Ureter (tissue), 1 donor: ENCODE measurements around the gene FNBP1L. TPM values are rescaled to one million over a fixed set of nuclear protein-coding genes. Genes with fewer than 3 reads are reported as not detected.
"Not testable (repeated sequence)": the region's sequence is repeated elsewhere in the genome, so short reads cannot be mapped to it uniquely, and the experiment has no call there.

ENCODE experiments used
- DNase-seq: peaks from one replicate; pipeline ENCODE4 v3.0.0-alpha.2; 2020; ENCODE audit warnings: low spot score
- total RNA-seq: library from RNA; stranded (reverse); gene quantifications from one replicate; pipeline ENCODE4 v1.2.4, GENCODE V29; 2023
- donor health status: DM: yes; HTN: yes; CAD: no.

Gene FNBP1L
- total RNA-seq, 1 donor from 2014 or later = 53.2 TPM

DNA sequence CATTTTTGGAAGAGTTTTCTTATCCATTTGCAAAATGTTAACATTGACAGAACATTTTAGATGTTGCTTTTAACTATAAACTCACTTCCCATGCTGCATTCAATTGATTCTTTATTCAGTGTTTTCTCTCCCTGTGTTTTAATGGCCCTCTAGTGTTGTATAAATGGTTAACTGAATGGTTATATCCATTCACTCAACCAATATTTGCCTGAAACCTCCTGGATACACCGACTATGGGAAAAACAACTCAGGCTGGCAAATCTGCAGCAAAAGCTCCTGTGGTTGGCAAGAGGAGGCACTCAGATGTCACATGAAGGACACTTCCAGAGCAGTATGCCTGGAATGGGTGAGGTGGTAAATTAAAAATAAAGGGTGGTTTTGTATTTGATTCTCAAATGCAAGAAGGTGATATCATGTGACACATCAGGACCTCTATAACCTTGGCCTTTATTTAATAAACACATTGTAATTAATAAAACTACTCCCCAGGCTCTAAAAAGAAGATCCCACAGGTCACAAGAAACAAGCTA lies 126.1 kb downstream of the FNBP1L start:
- no peak for DNase-seq

DNA sequence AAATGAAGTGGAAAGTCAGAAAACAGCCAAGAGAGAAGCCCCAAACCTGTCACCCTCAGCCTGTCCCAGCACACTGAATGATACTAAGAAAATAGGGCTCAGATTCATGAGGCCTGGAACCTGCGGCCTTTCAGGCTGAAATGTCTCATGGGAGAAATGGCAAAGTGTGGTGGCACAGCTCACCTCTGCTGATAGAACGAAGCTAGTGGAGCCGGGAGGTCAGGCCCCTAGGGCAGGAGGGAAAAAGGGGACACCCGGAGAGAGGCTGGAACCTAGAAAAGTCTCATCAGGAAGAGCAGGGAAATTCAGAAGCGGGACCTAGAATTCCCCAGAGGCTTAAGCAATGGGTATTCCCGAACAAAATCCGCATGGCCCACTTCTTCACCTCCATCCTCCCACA lies 126.6 kb downstream of the FNBP1L start:
- DNase-seq = no peak

GRCh38 chr1:93574991-93575390 lies 127.1 kb downstream of the FNBP1L start:
- DNase-seq = no peak

GRCh38 chr1:93575621-93576284 lies 127.8 kb downstream of the FNBP1L start:
- no peak for DNase-seq

GRCh38 chr1:93576346-93576745 lies 128.4 kb downstream of the FNBP1L start:
- no peak for DNase-seq

- DNase-seq = no peak
These were observed 128.8 kb downstream of the FNBP1L start for GRCh38 chr1:93576746-93577145.

GRCh38 chr1:93577536-93578432 lies 129.9 kb downstream of the FNBP1L start:
- DNase-seq = no peak

DNA sequence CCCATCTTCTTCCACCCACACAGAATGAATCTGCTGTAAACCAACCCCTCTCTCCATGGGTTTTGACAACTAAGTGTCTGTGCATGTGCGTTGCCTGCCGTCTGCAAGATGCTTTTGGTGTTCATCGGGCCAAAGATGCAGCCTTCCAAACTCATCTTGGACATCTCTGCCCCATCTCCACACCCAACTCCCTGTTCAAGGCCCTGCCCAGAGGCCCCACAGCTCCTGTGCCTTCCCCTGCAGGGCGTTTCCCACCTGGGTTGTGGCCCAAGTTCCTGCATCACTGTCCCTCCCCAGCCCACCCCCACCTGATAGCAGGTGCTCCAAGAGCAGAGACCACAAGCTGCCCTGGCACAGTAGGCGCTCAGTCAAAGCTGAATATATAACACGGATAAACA lies 130.5 kb downstream of the FNBP1L start:
- DNase-seq = no peak

GRCh38 chr1:93578911-93579825 lies 131.2 kb downstream of the FNBP1L start:
- DNase-seq = no peak

- DNase-seq = no peak
These were observed 132.0 kb downstream of the FNBP1L start for GRCh38 chr1:93579891-93580290.

- no peak for DNase-seq
These were observed 134.3 kb downstream of the FNBP1L start for GRCh38 chr1:93581917-93582850.

- peak; percentile 40 for DNase-seq
These were observed 136.5 kb downstream of the FNBP1L start for GRCh38 chr1:93584261-93585003.

DNA sequence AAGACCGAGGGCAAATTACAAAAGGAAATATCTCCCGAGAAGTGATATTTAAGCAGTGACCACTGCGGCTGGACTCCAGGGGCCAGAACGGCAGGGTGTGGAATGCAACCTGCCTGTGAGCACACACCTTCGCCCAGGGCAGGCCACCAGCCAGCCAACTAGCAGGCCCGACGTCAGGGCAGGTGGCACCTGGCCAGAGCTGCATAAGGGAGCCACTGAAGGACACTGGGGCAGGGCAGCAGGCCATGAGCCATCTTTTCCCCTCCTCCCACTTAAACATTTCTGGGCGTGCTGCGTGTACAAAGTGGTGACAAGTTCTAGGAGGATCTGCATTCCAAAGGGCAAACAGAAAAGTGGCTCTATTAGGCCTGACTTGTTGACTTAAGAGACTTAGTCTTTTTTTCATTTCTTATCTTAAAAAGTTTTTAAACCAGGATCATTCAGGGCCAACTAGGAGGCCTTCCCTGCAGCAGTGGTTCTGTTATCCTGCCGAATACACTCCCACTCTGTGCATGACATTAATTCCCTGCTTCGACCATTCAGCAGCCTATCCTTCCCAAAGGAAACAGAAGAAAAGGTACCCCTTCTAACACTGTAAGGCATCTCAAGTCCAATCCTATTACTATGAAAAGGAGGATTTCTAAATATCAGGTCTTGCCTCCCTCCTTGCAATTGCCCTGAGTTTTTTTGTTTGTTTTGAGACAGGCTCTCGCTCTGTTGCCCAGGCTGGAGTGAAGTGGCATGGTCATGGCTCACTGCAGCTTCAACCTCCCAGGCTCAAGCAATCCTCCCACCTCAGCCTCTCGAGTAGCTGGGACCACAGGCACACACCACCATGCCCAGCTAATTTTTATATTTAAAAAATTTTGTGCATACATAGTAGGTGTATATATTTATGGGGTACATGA lies 137.4 kb downstream of the FNBP1L start:
- peak; percentile 90 for DNase-seq

GRCh38 chr1:93587354-93587753 lies 139.4 kb downstream of the FNBP1L start:
- no peak for DNase-seq

- no peak for DNase-seq
These were observed 140.3 kb downstream of the FNBP1L start for GRCh38 chr1:93588206-93588605.

GRCh38 chr1:93588955-93589354 lies 141.0 kb downstream of the FNBP1L start:
- no peak for DNase-seq

- not testable (repeated sequence) for DNase-seq
These were observed 143.4 kb downstream of the FNBP1L start for GRCh38 chr1:93591291-93591675.

DNA sequence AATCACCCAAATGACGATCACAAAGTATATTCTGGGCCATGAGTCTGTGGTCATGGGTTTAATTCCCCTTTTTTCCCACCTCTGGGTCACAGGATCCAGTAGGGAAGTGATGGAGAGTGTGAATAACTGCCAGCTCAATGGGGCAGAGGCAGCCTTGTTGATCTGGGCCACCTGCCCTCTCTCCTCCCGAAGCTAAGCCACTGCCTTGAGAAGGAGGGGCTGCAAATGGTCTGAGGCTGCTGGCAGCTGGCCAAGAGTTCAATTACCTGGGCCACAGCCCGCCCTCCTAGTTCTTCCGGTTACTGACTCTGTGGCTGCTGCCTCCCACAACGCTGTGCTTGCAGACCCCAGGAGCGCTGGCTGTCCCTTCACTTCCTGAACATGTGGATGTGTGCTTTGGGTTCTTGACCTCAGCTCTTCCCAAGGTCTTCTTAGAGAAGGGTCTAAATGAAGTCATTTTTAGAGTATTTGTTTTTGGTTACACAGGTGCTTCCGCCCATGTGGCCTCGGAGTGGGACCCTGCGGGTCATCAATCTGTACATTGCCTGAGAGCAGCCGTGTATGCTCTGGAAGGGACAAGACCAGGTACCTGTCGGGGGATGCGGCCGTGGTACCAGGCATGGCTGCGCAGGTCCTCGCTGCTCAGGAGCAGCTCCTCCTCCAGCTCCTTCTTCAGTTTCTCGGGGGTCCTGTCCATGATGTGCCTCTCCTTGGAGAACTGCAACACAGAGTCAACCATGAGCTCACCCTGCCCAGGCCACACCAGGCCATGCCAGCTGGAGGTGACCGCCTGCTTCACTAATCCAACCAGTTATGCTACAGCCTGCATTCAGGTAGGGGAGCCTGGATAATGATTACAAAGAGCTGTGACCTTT lies 144.0 kb downstream of the FNBP1L start:
- DNase-seq = peak; percentile 89
